ENCODE results near the gene RGMB. TPM values are rescaled to one million over a fixed set of nuclear protein-coding genes. Genes with fewer than 3 reads are reported as not detected.

The RGMB gene
- total RNA-seq, 1 experiment from 2014 or later: 16.4 TPM

- H3K36me3 ChIP-seq (ENCODE audit: control insufficient read depth, insufficient read depth, low read length): no peaks in the 10 kb centered on the region
- H3K9me3 ChIP-seq: no peaks in the 10 kb centered on the region
- Mint-ChIP-seq H3K4me3 (ENCODE audit: unreplicated experiment) (peak overlapping the region; percentile 82), H3K27ac (ENCODE audit: unreplicated experiment) (peak overlapping the region; percentile 79), H3K27me3 (ENCODE audit: insufficient read depth, unreplicated experiment) (no peaks in the 10 kb centered on the region), H3K4me1 (ENCODE audit: low read depth, unreplicated experiment) (peaks cover 9% of the 10 kb centered on the region), H3K9me3 (ENCODE audit: unreplicated experiment) (no peaks in the 10 kb centered on the region), H3K36me3 (ENCODE audit: insufficient read depth, unreplicated experiment) (peaks cover 28% of the 10 kb centered on the region)
- H3K4me3 ChIP-seq (ENCODE audit: low read depth, low read length): peak overlapping the region; percentile 35
- TSS peak; percentile 56 for BruUV-seq (replicated peaks)
- peak; percentile 73 to 88 for DNase-seq
- no peaks in the 10 kb centered on the region; the same call in 1 of the 2 replicates for H3K27me3 ChIP-seq (replicated peaks; ENCODE audit: control insufficient read depth, insufficient read depth, low read length)
- peaks cover 14% of the 10 kb centered on the region for H3K4me1 ChIP-seq
- ChIA-PET CTCF (interaction anchor here (0.6 to 0.9 kb wide), 5 partner anchors 24 to 122 kb away, joined by 3 to 5 read pairs (median 4); no protein-coding TSS in a partner anchor), POLR2A (interaction anchor here (0.6 kb wide), 4 partner anchors 284 to 1545 kb away, joined by 3 to 7 read pairs (median 4); no protein-coding TSS in a partner anchor)
- intact Hi-C loops (cut with micrococcal nuclease; ENCODE audit: unreplicated experiment): loop anchor here (1.0 to 10.0 kb wide), 6 partner anchors 24 to 1590 kb away; partner anchors contain the start of genes CHD1 and RIOK2
- TF ChIP-seq, protein P1, sequence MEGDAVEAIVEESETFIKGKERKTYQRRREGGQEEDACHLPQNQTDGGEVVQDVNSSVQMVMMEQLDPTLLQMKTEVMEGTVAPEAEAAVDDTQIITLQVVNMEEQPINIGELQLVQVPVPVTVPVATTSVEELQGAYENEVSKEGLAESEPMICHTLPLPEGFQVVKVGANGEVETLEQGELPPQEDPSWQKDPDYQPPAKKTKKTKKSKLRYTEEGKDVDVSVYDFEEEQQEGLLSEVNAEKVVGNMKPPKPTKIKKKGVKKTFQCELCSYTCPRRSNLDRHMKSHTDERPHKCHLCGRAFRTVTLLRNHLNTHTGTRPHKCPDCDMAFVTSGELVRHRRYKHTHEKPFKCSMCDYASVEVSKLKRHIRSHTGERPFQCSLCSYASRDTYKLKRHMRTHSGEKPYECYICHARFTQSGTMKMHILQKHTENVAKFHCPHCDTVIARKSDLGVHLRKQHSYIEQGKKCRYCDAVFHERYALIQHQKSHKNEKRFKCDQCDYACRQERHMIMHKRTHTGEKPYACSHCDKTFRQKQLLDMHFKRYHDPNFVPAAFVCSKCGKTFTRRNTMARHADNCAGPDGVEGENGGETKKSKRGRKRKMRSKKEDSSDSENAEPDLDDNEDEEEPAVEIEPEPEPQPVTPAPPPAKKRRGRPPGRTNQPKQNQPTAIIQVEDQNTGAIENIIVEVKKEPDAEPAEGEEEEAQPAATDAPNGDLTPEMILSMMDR (IDR thresholded peaks at IDR 0.05; ENCODE audit: insufficient read depth in 1 of 2, low read depth in 1 of 2, low read length in 1 of 2, severe bottlenecking in 1 of 2, unreplicated experiment in 1 of 2): no peak
These were observed 849 bp upstream of the RGMB start for GRCh38 chr5:98772415-98773213.

GRCh38 chr5:98773214-98773463, 324 bp upstream of the RGMB start:
- DNase-seq: no peak
- peak overlapping the region; percentile 82 for H3K4me3 Mint-ChIP-seq (ENCODE audit: unreplicated experiment)
- CTCF ChIA-PET: interaction anchor here (0.6 kb wide), 2 partner anchors 32 to 122 kb away, joined by 3 to 4 read pairs; no protein-coding TSS in a partner anchor
- H3K27me3 Mint-ChIP-seq (ENCODE audit: insufficient read depth, unreplicated experiment): no peaks in the 10 kb centered on the region
- TF ChIP-seq, protein P1 (IDR thresholded peaks at IDR 0.05; ENCODE audit: insufficient read depth in 1 of 2, low read depth in 1 of 2, low read length in 1 of 2, severe bottlenecking in 1 of 2, unreplicated experiment in 1 of 2): no peak
- intact Hi-C loops (cut with micrococcal nuclease; ENCODE audit: unreplicated experiment): loop anchor here (1.0 to 10.0 kb wide), 6 partner anchors 23 to 1591 kb away; partner anchors contain the start of genes CHD1 and RIOK2
- no peaks in the 10 kb centered on the region; the same call in 1 of the 2 replicates for H3K27me3 ChIP-seq (replicated peaks; ENCODE audit: control insufficient read depth, insufficient read depth, low read length)
- POLR2A ChIA-PET: interaction anchor here (0.6 kb wide), 1 partner anchor 288 kb away, joined by 5 read pairs; no protein-coding TSS in a partner anchor
- no peaks in the 10 kb centered on the region for H3K36me3 ChIP-seq (ENCODE audit: control insufficient read depth, insufficient read depth, low read length)
- no peaks in the 10 kb centered on the region for H3K9me3 Mint-ChIP-seq (ENCODE audit: unreplicated experiment)
- H3K27ac Mint-ChIP-seq (ENCODE audit: unreplicated experiment): peak overlapping the region; percentile 79
- H3K4me1 Mint-ChIP-seq (ENCODE audit: low read depth, unreplicated experiment): peaks cover 9% of the 10 kb centered on the region
- H3K4me3 ChIP-seq (ENCODE audit: low read depth, low read length): peak overlapping the region; percentile 35
- H3K4me1 ChIP-seq: peaks cover 14% of the 10 kb centered on the region
- no peaks in the 10 kb centered on the region for H3K9me3 ChIP-seq
- H3K36me3 Mint-ChIP-seq (ENCODE audit: insufficient read depth, unreplicated experiment): peaks cover 28% of the 10 kb centered on the region
- no TSS peak for BruUV-seq (replicated peaks)

GRCh38 chr5:98774192-98775033, 950 bp downstream of the RGMB start:
- no TSS peak for BruUV-seq (replicated peaks)
- no peaks in the 10 kb centered on the region for H3K36me3 ChIP-seq (ENCODE audit: control insufficient read depth, insufficient read depth, low read length)
- DNase-seq: peak; percentile 77 to 78
- H3K4me1 Mint-ChIP-seq (ENCODE audit: low read depth, unreplicated experiment): peaks cover 9% of the 10 kb centered on the region
- H3K4me1 ChIP-seq: peaks cover 14% of the 10 kb centered on the region
- ChIA-PET POLR2A (interaction anchor here (0.6 kb wide), 2 partner anchors 24 to 140 kb away, joined by 3 to 4 read pairs; no protein-coding TSS in a partner anchor), CTCF (no interaction called here)
- peak overlapping the region; percentile 95 for H3K4me3 ChIP-seq (ENCODE audit: low read depth, low read length)
- H3K9me3 ChIP-seq: no peaks in the 10 kb centered on the region
- intact Hi-C loops (cut with micrococcal nuclease; ENCODE audit: unreplicated experiment): loop anchor here (2.0 to 10.0 kb wide), 5 partner anchors 72 to 1592 kb away; partner anchors contain the start of gene RIOK2
- peaks cover 28% of the 10 kb centered on the region for H3K36me3 Mint-ChIP-seq (ENCODE audit: insufficient read depth, unreplicated experiment)
- H3K27me3 Mint-ChIP-seq (ENCODE audit: insufficient read depth, unreplicated experiment): no peaks in the 10 kb centered on the region
- TF ChIP-seq, protein P1 (IDR thresholded peaks at IDR 0.05; ENCODE audit: insufficient read depth in 1 of 2, low read depth in 1 of 2, low read length in 1 of 2, severe bottlenecking in 1 of 2, unreplicated experiment in 1 of 2): no peak
- H3K9me3 Mint-ChIP-seq (ENCODE audit: unreplicated experiment): no peaks in the 10 kb centered on the region
- no peaks in the 10 kb centered on the region for H3K27me3 ChIP-seq (replicated peaks; ENCODE audit: control insufficient read depth, insufficient read depth, low read length)
- peak overlapping the region; percentile 87 for H3K27ac Mint-ChIP-seq (ENCODE audit: unreplicated experiment)
- H3K4me3 Mint-ChIP-seq (ENCODE audit: unreplicated experiment): peak overlapping the region; percentile 82

Measured in Caco-2 (cell line).